H1 (cell line): ENCODE data around the gene GALNT2. TPM values are rescaled to one million over a fixed set of nuclear protein-coding genes. Genes with fewer than 3 reads are reported as not detected.

Experiments
- BACH1 ChIP-seq: IDR thresholded peaks from 2 replicates; pipeline ENCODE4 v1.6.1; 2012; ENCODE audit warnings: low read length, improper control_type of control experiment
- RNF2 ChIP-seq: fragments of 200-900, 300-1000 bp; sonication (generic); IDR thresholded peaks from 2 replicates; pipeline ENCODE4 v1.7.1; 2016; ENCODE audit warnings: borderline replicate concordance, low read depth, mild to moderate bottlenecking, antibody characterized with exemption, low read length; ENCODE audit not compliant: poor library complexity, severe bottlenecking; ENCODE audit errors: missing control alignments
- SAP30 ChIP-seq: fragments of 300-600 bp; sonication (generic); IDR thresholded peaks from 2 replicates; pipeline ENCODE4 v1.7.1; 2012; ENCODE audit warnings: low read length, moderate library complexity, mild to moderate bottlenecking, inconsistent platforms; ENCODE audit not compliant: insufficient read depth, insufficient replicate concordance
- polyA plus RNA-seq, 7 experiments: library from polyadenylated mRNA; depleted of rRNA in 3 of 7; stranded (reverse) in 5 of 7; unstranded in 2 of 7; fragments of >200 nt in 5 of 7; fragments of 200-250 nt in 2 of 7; gene quantifications; 1 replicate in 5 of 7; 2 replicates in 1 of 7; 4 replicates in 1 of 7; pipeline versions ENCODE4 v1.2.1 to v1.2.3, GENCODE V29; 2011 to 2013; ENCODE audit warnings: missing spikeins in 2 of 7, mixed read lengths in 2 of 7
- total RNA-seq: library from RNA; stranded (reverse); fragmentation: NEBNext Ultra II Directional; extraction: Animal tissue kit (Norgen Biotek cat#: 25700); gene quantifications from 2 replicates; pipeline ENCODE4 v1.2.1, GENCODE V29; 2021

The GALNT2 gene
- total and polyA plus RNA-seq, 2 of the 8 experiments (the other 6 are each of a cell fraction or from before 2014, with no cell fraction given) = 34.5 to 75.3 TPM

DNA sequence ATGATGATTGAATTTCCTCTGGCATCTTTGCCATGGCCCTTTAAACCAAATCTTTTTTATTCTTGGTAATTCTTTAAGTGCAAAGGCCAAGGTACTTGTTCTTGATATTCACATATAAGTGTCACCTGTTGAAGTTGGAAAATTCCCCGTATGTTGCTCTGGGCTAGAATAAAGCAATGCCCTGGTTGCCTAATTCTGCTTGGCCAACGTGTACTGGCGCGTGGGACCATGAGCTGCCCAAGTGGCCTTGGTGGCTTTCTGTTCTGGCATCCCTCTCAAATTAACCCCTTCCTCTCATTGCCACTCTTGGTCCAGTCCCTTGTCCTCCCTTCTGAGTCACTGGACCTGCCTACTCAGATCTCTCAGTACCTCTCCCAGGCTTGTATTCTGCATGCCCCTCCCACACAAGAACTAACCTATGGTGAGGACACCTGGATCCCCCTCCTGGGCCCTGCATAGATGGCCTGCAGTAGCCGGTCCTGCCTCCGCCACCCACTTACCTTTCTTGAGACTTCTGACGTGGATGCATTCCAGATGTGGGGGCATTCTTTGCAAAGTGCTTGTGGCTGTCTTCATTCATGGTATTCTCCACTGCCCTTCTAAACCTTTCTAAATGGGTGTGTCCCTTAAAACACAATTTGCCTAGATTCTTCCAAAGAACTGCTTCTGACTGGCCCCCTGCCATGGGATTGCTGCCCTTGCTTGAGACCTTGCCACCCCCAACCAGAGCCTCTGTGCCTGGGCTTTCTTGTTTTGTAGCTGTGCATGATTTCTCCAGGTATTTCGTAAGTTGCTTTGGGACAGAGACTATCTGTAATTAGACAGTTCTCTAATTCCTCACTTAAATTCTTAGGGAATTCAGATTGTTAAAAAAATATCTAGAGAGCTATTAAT is 152.4 kb downstream of the GALNT2 start (continued):
- TF ChIP-seq BACH1 (no peak), RNF2 (no peak), SAP30 (no peak)
- TF ChIP-seq, all 59 proteins: peak for 0
